Subcutaneous abdominal adipose tissue (tissue), 5 donors: ENCODE results near the gene APOA4.

Experiments used
- H3K27ac ChIP-seq: one replicate; pipeline ENCODE4 v1.7.0; 2013; ENCODE audit warnings: low read depth, mild to moderate bottlenecking, inconsistent platforms, low read length, moderate library complexity
- H3K27me3 ChIP-seq, 5 donors: one replicate each; pipeline ENCODE4 v1.7.0; 2013; ENCODE audit warnings: low read length in 5 of 5, inconsistent platforms in 1 of 5; ENCODE audit not compliant: control insufficient read depth in 5 of 5, insufficient read depth in 4 of 5
- H3K36me3 ChIP-seq, 5 donors: one replicate each; pipeline ENCODE4 v1.7.0; 2013; ENCODE audit warnings: low read length in 5 of 5; ENCODE audit not compliant: control insufficient read depth in 5 of 5, insufficient read depth in 5 of 5
- H3K4me1 ChIP-seq, 5 donors: one replicate each; pipeline ENCODE4 v1.7.0; 2013; ENCODE audit warnings: low read length in 5 of 5, mild to moderate bottlenecking in 3 of 5, moderate library complexity in 1 of 5; ENCODE audit not compliant: control insufficient read depth in 5 of 5, insufficient read depth in 5 of 5
- H3K4me3 ChIP-seq, 5 donors: one replicate each; pipeline ENCODE4 v1.7.0; 2013; ENCODE audit warnings: low read length in 5 of 5, low read depth in 1 of 5
- H3K9ac ChIP-seq, 5 donors: one replicate each; pipeline ENCODE4 v1.7.0; 2013; ENCODE audit warnings: low read length in 5 of 5, mild to moderate bottlenecking in 4 of 5, moderate library complexity in 3 of 5
- H3K9me3 ChIP-seq, 5 donors: one replicate each; pipeline ENCODE4 v1.7.0; 2013; ENCODE audit warnings: low read length in 5 of 5; ENCODE audit not compliant: control insufficient read depth in 5 of 5
- donor health status: healthy.
- donor health status: healthy.
- donor health status: healthy.
- donor health status: healthy.
- donor health status: healthy.

APOA4 gene

DNA sequence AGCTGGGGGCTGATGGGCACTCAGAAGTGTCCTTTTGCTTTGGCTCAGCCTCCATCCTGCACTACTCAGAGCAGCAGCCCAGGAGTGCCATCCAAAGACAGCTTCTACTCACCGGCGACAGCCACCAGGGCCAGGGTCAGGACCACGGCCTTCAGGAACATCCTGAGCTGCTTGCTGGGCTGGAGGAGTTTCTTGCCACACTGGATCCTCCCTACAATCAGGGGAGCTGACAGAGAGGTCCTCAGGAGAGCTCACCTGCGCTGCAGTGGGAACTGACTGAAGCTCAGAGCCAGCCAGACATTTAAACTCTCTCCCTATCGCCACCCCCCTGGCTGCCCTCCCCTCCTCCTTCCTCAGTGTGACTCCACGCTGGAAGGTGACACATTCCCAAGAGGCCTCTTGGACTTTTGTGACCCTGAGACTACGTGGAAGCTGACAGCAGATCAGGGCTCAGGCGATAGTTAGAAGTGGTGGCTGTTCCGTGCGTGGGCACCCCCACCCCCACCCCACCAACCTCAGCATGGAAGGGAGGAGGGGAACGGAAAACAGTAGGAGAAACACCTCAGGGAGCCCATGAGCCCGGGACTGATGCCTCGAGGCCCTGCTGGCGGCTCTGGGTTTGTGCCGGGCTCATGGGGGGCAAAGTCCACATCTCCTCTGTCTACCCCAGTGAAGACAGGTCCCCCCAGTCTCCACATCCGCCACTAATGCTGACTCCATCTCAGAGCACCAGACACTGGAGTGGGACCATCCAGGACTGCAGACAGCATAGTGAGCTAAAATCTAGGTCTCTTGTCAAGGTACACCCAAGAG lies at the start of gene APOA4:
Gene APOA4 (minus strand): TSS at position 274 of the 813 bp plus-strand sequence. CDS start 113 bp downstream, at position 161.
- H3K4me1 ChIP-seq = no peaks in the 10 kb centered on the region
- H3K4me3 ChIP-seq = no peak within 1 kb of the TSS
- no peak within 1 kb of the TSS for H3K9ac ChIP-seq
- no peaks in the 10 kb centered on the region for H3K9me3 ChIP-seq
- no peak within 1 kb of the TSS for H3K27ac ChIP-seq
- H3K36me3 ChIP-seq = no peaks in the 10 kb centered on the region
- H3K27me3 ChIP-seq = no peaks in the 10 kb centered on the region

DNA sequence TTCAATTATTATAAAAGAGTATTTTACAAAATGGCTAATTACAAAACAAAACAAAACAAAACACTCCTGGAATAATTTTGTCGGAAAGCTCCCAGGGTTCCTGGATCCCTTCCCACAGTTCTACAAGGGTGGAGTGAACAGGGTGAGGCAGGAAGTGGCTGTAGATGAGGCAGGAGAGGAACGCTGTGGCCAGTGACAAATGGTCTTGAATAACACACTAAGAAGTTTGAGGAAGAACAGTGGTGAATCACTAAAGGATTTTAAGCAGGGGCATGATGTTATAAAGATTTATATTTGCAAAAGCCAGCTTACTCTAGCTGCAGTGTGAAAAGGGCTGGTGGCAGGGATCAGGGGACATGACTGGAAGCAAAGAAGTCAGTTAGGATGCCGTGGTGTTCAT lies 48.1 kb upstream of the APOA4 start:
- Histone ChIP-seq H3K9me3 (no peaks in the 10 kb centered on the region), H3K36me3 (peaks cover 20 to 93% (median 66%) of the 10 kb centered on the region in 5 donors), H3K27me3 (no peaks in the 10 kb centered on the region), H3K9ac (peak overlapping the region in 1 of 5 donors; percentile 27), H3K27ac (no peak overlapping the region), H3K4me3 (no peak overlapping the region), H3K4me1 (peaks cover 4 to 39% (median 31%) of the 10 kb centered on the region in 5 donors)

GRCh38 chr11:116870054-116870453 lies 47.0 kb upstream of the APOA4 start:
- Histone ChIP-seq H3K9ac (no peak overlapping the region), H3K4me3 (no peak overlapping the region), H3K4me1 (peaks cover 4 to 48% (median 39%) of the 10 kb centered on the region in 5 donors), H3K27me3 (no peaks in the 10 kb centered on the region), H3K36me3 (peaks cover 20 to 90% (median 56%) of the 10 kb centered on the region in 5 donors), H3K9me3 (no peaks in the 10 kb centered on the region), H3K27ac (no peak overlapping the region)

DNA sequence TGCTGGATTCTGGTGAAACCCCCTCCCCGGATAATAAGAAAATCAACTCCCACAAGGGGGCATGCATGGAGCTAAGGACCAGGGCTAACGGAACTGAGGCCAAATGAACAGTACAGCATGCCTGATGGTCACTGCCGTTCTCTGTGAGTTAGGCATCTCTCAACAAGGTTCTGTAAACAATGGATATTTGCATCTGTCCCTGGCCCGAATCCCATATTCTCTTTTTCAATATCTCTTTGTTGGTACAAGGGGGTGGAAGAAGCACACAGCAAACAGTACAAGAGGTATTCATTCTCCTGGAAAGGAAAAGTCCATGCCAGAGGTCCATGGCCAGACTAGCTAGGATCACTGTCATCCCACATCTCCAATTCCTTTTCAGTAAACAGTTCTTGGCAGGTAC lies 46.5 kb upstream of the APOA4 start:
- Histone ChIP-seq H3K9me3 (no peaks in the 10 kb centered on the region), H3K9ac (no peak overlapping the region), H3K4me1 (peaks cover 4 to 47% (median 37%) of the 10 kb centered on the region in 5 donors), H3K27ac (no peak overlapping the region), H3K4me3 (no peak overlapping the region), H3K27me3 (no peaks in the 10 kb centered on the region), H3K36me3 (peaks cover 20 to 92% (median 55%) of the 10 kb centered on the region in 5 donors)

DNA sequence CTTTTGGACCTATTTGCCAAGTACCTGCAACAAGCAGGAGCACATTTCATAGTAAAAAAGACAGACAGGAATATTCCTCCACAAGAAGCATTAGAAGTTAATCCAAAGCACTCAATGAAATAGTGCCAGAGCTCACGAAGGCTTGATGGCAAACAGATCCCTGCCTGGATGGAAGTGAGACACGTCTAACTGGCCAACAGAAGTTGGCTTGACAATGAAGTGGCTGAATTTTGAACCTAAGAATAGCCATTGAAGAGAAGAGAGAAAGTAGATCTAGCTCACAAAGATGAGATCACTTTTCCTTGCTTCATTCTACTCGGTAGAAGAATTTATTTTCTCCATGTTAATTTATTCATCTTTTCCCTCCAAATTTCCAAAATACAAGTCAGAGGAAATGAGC lies 45.0 kb upstream of the APOA4 start:
- H3K27me3 ChIP-seq = no peaks in the 10 kb centered on the region
- H3K4me3 ChIP-seq = no peak overlapping the region
- peaks cover 4 to 45% (median 32%) of the 10 kb centered on the region in 5 donors for H3K4me1 ChIP-seq
- H3K9ac ChIP-seq = no peak overlapping the region
- H3K9me3 ChIP-seq = no peaks in the 10 kb centered on the region
- peak overlapping the region; percentile 76 for H3K27ac ChIP-seq
- H3K36me3 ChIP-seq = peaks cover 20 to 92% (median 62%) of the 10 kb centered on the region in 5 donors

GRCh38 chr11:116867619-116868018 lies 44.5 kb upstream of the APOA4 start:
- Histone ChIP-seq H3K27ac (peak overlapping the region; percentile 76), H3K36me3 (peaks cover 17 to 92% (median 59%) of the 10 kb centered on the region in 5 donors), H3K4me3 (no peak overlapping the region), H3K9ac (no peak overlapping the region), H3K27me3 (no peaks in the 10 kb centered on the region), H3K9me3 (no peaks in the 10 kb centered on the region), H3K4me1 (peaks cover 4 to 45% (median 32%) of the 10 kb centered on the region in 5 donors)

GRCh38 chr11:116866804-116867455 lies 43.8 kb upstream of the APOA4 start:
- H3K36me3 ChIP-seq = peaks cover 15 to 92% (median 66%) of the 10 kb centered on the region in 5 donors
- no peaks in the 10 kb centered on the region for H3K9me3 ChIP-seq
- peak overlapping the region; percentile 76 for H3K27ac ChIP-seq

GRCh38 chr11:116865696-116866095 lies 42.6 kb upstream of the APOA4 start:
- Histone ChIP-seq H3K4me1 (peaks cover 0 to 41% (median 28%) of the 10 kb centered on the region in 5 donors), H3K27ac (peak overlapping the region; percentile 76), H3K36me3 (peaks cover 21 to 92% (median 68%) of the 10 kb centered on the region in 5 donors)

More at GRCh38 chr11:116866804-116867455, 43.8 kb upstream of the APOA4 start:
- Histone ChIP-seq H3K27me3 (no peaks in the 10 kb centered on the region), H3K9ac (no peak overlapping the region), H3K4me3 (no peak overlapping the region), H3K4me1 (peaks cover 4 to 45% (median 32%) of the 10 kb centered on the region in 5 donors)

GRCh38 chr11:116864531-116864930 lies 41.4 kb upstream of the APOA4 start:
- Histone ChIP-seq H3K9me3 (no peaks in the 10 kb centered on the region), H3K4me1 (peaks cover 0 to 41% (median 28%) of the 10 kb centered on the region in 5 donors), H3K4me3 (no peak overlapping the region), H3K36me3 (peaks cover 18 to 86% (median 63%) of the 10 kb centered on the region in 5 donors), H3K27ac (no peak overlapping the region), H3K27me3 (no peaks in the 10 kb centered on the region), H3K9ac (no peak overlapping the region)

More at GRCh38 chr11:116865696-116866095, 42.6 kb upstream of the APOA4 start:
- Histone ChIP-seq H3K9ac (peak overlapping the region in 1 of 5 donors; percentile 48), H3K9me3 (no peaks in the 10 kb centered on the region), H3K27me3 (no peaks in the 10 kb centered on the region), H3K4me3 (no peak overlapping the region)

DNA sequence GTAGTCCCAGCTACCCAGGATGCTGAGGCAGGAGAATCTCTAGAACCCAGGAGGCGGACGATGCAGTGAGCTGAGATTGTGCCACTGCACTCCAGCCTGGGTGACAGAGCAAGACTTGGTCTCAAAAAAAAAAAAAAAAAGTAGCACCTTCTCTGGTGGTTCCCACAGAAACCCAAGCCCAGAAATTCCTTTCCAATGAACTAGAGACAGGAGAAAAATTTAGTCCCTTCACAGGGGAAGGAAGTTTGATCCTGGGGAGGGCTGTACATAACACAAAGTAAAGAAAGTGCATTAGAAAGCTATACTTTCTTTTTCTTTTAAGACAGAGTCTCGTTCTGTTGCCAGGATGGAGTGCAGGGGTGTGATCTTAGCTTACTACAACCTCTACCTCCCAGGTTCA lies 39.8 kb upstream of the APOA4 start:
- Histone ChIP-seq H3K4me1 (peaks cover 0 to 35% (median 22%) of the 10 kb centered on the region in 5 donors), H3K9me3 (no peaks in the 10 kb centered on the region), H3K4me3 (no peak overlapping the region), H3K9ac (no peak overlapping the region), H3K27me3 (no peaks in the 10 kb centered on the region), H3K36me3 (peaks cover 13 to 90% (median 70%) of the 10 kb centered on the region in 5 donors), H3K27ac (no peak overlapping the region)
